HepG2 (cell line): ENCODE results near the gene EPN2. TPM values are rescaled to one million over a fixed set of nuclear protein-coding genes. Genes with fewer than 3 reads are reported as not detected.

ENCODE experiments used
- ATAC-seq: fragments of 200-7000 bp; cut with Tn5 transposase; 3 replicates; pipeline ENCODE4 v1.9.1; 2020; ENCODE audit warnings: mild to moderate bottlenecking, moderate library complexity
- BruUV-seq: library from RNA; stranded (reverse); fragments of 400-500 nt; replicated peaks from 2 replicates; lab custom pipeline; 2021; lab: Mats Ljungman, UMichigan
- CTCF ChIA-PET: fragments of 300-600 bp; formaldehyde crosslinking; extraction: SDS; loops from one replicate; lab custom pipeline; 2021; ENCODE audit warnings: low total read pairs, inconsistent platforms, low intra/inter-chr PET ratio; lab: Yijun Ruan, JAX
- POLR2A ChIA-PET: fragments of 350-600 bp; sonication (Branson Sonifier 250); formaldehyde crosslinking; loops from one replicate; lab custom pipeline; 2020; ENCODE audit warnings: antibody characterized with exemption, inconsistent platforms; lab: Yijun Ruan, JAX
- DNase-seq: peaks from one replicate; pipeline ENCODE4 v3.0.0-alpha.2; 2015; ENCODE audit warnings: low spot score
- FAIRE-seq: peaks from 3 replicates; lab custom pipeline; 2011; peaks lifted over from hg19 to GRCh38; lab: Jason Lieb, UNC
- H2AFZ ChIP-seq: one replicate; pipeline ENCODE4 v1.6.1; 2011; ENCODE audit warnings: low read length, inconsistent platforms
- H3K27ac ChIP-seq: fragments of 300-600 bp; 3 replicates; pipeline ENCODE4 v1.8.0; 2011; ENCODE audit warnings: mixed run types, mild to moderate bottlenecking, mixed read lengths, low read length, inconsistent platforms; ENCODE audit not compliant: insufficient read depth; ENCODE audit errors: extremely low read length
- H3K27me3 ChIP-seq, 2 experiments: fragments of 200-600 bp in 1 of 2; 2 replicates in 1 of 2; 3 replicates in 1 of 2; pipeline versions ENCODE4 v1.6.0 to v1.8.0; 2011; ENCODE audit warnings: low read length in 2 of 2, mild to moderate bottlenecking in 2 of 2, moderate library complexity in 2 of 2, inconsistent platforms in 1 of 2; ENCODE audit not compliant: insufficient read depth in 2 of 2, control insufficient read depth in 1 of 2
- H3K36me3 ChIP-seq, 2 experiments: fragments of 200-600 bp in 1 of 2; replicated peaks in 1 of 2; 2 replicates in 1 of 2; 3 replicates in 1 of 2; pipeline versions ENCODE4 v1.5.1 to v1.8.0; 2011; ENCODE audit warnings: low read length in 2 of 2, inconsistent platforms in 1 of 2; ENCODE audit not compliant: insufficient read depth in 2 of 2, control insufficient read depth in 1 of 2
- H3K4me1 ChIP-seq: 2 replicates; pipeline ENCODE4 v1.5.1; 2012; ENCODE audit warnings: low read length, inconsistent platforms; ENCODE audit not compliant: insufficient read depth
- H3K4me2 ChIP-seq: 2 replicates; pipeline ENCODE4 v1.6.0; 2011; ENCODE audit warnings: low read depth, low read length, inconsistent platforms
- H3K4me3 ChIP-seq, 3 experiments: fragments of 200-600 bp in 1 of 3; sonication (generic), shearing (Covaris generic) in 1 of 3; replicated peaks in 1 of 3; 2 replicates each; pipeline ENCODE4 v1.5.1; 2011 to 2016; ENCODE audit warnings: low read length in 3 of 3, inconsistent platforms in 2 of 3, low read depth in 2 of 3, mild to moderate bottlenecking in 2 of 3, control low read depth in 1 of 3, mixed read lengths in 1 of 3; ENCODE audit not compliant: insufficient read depth in 1 of 3
- H3K79me2 ChIP-seq: one replicate; pipeline ENCODE4 v1.6.1; 2011; ENCODE audit warnings: low read length, inconsistent platforms; ENCODE audit not compliant: insufficient read depth
- H3K9ac ChIP-seq: 2 replicates; pipeline ENCODE4 v1.6.0; 2011; ENCODE audit warnings: mild to moderate bottlenecking, low read depth, low read length, inconsistent platforms; ENCODE audit not compliant: insufficient read depth
- H3K9me3 ChIP-seq: 2 replicates; pipeline ENCODE4 v1.5.1; 2012; ENCODE audit warnings: mild to moderate bottlenecking, low read length
- H4K20me1 ChIP-seq: 2 replicates; pipeline ENCODE4 v1.6.0; 2011; ENCODE audit warnings: inconsistent platforms, mild to moderate bottlenecking, low read length, moderate library complexity; ENCODE audit not compliant: insufficient read depth
- NFKBIZ ChIP-seq: IDR thresholded peaks from 2 replicates; pipeline ENCODE4 v1.6.1; 2018; ENCODE audit warnings: missing genetic modification reagents, missing compliant biosample characterization
- NFYB ChIP-seq: sonication (generic); formaldehyde crosslinking; IDR thresholded peaks from 2 replicates; pipeline ENCODE4 v1.4.0; 2020; ENCODE audit warnings: missing genetic modification reagents
- ZBTB42 ChIP-seq: sonication (generic); formaldehyde crosslinking; IDR thresholded peaks from 2 replicates; pipeline ENCODE4 v1.5.0; 2020; ENCODE audit warnings: mild to moderate bottlenecking, missing genetic modification reagents
- ZNF546 ChIP-seq: sonication (generic); formaldehyde crosslinking; conservative IDR thresholded peaks from 2 replicates; pipeline ENCODE4 v1.8.1; 2023; ENCODE audit warnings: mild to moderate bottlenecking, missing genetic modification reagents
- ZNF569 ChIP-seq: sonication (generic); formaldehyde crosslinking; IDR thresholded peaks from 2 replicates; pipeline ENCODE4 v1.5.0; 2020; ENCODE audit warnings: mild to moderate bottlenecking, missing genetic modification reagents, moderate library complexity, borderline replicate concordance
- WGBS: methylation state at CpG from one replicate; pipeline ENCODE4 v1.1.6; 2017; ENCODE audit warnings: low lambda C conversion rate; 5-methylcytosine and 5-hydroxymethylcytosine counted together
- in situ Hi-C: cut with HindIII; loops from 2 replicates; pipeline ENCODE4 v1.10.0; 2017; ENCODE audit warnings: low pct_unique_long_range_greater_than_20kb; ENCODE audit not compliant: extremely low pct_ligation_motif_present
- intact Hi-C: fragments of 100-400 bp; cut with micrococcal nuclease; formaldehyde crosslinking; loops from one replicate; pipeline ENCODE4 v1.10.0; 2022; ENCODE audit not compliant: unreplicated experiment
- polyA plus RNA-seq, 8 experiments: library from polyadenylated mRNA; depleted of rRNA in 3 of 8; stranded (reverse) in 7 of 8; unstranded in 1 of 8; fragments of >200 nt; fragmentation: Illumina TruSeq in 4 of 8; extraction: Trizol in 4 of 8; gene quantifications; 2 replicates each; pipeline versions ENCODE4 v1.2.1 to v1.2.3, GENCODE V29; 2011 to 2016; ENCODE audit warnings: low read depth in 4 of 8, missing spikeins in 1 of 8, mixed read lengths in 1 of 8; ENCODE audit not compliant: insufficient read depth in 1 of 8
- total RNA-seq, 5 experiments: library from RNA; depleted of rRNA; stranded (reverse); fragments of >200 nt; fragmentation: Illumina TruSeq; extraction: Trizol; gene quantifications; 2 replicates each; pipeline ENCODE4 v1.2.3, GENCODE V29; 2016; ENCODE audit warnings: low read depth in 1 of 5
- TF ChIP-seq, protein P1 (sequence below): sonication (generic); formaldehyde crosslinking; IDR thresholded peaks from 2 replicates; pipeline ENCODE4 v1.9.0; 2022; ENCODE audit warnings: low read depth, missing genetic modification reagents
- TF ChIP-seq, protein P2 (sequence below): sonication (generic); formaldehyde crosslinking; IDR thresholded peaks from 2 replicates; pipeline ENCODE4 v1.4.0; 2020; ENCODE audit warnings: missing genetic modification reagents, borderline replicate concordance

EPN2 gene
- total and polyA plus RNA-seq, 2 of the 13 experiments (the other 11 are each of a cell fraction or from before 2014, with no cell fraction given) = 7.8 to 19.2 TPM

DNA sequence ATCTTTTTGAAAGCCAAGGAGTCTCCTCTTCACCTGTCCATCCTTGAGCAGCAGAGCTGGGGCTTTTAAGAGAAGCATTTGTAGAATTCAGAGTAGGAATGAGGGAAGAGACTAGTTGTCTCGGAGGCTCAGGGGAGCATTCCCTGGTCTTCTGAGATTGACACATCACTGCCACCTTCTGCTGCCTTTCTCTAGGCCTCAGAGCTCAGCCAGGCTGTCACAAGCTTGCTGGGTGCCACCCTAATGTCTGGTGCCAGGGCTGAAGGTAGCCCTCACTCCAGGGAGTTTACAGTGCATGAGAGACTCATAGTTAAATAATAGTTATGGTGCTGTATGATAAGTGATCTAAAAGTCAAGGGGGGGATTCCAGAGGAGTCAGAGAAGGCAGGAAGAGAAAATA lies 85.7 kb downstream of the EPN2 start:
- Histone ChIP-seq H3K9me3 (peaks cover 11% of the 10 kb centered on the region; the same call in 1 of the 2 replicates), H3K9ac (no peak overlapping the region), H3K4me3 (no peak overlapping the region), H3K79me2 (no peaks in the 10 kb centered on the region), H3K27ac (no peak overlapping the region), H3K4me2 (no peak overlapping the region), H2AFZ (no peak overlapping the region), H3K36me3 (no peaks in the 10 kb centered on the region; a peak in 1 of 5 replicates), H3K4me1 (peaks cover 4% of the 10 kb centered on the region), H4K20me1 (no peaks in the 10 kb centered on the region), H3K27me3 (no peaks in the 10 kb centered on the region)
- in situ Hi-C loops = no loop called here
- intact Hi-C loops = no loop called here
- CTCF ChIA-PET = no interaction called here
- TF ChIP-seq, protein P1, sequence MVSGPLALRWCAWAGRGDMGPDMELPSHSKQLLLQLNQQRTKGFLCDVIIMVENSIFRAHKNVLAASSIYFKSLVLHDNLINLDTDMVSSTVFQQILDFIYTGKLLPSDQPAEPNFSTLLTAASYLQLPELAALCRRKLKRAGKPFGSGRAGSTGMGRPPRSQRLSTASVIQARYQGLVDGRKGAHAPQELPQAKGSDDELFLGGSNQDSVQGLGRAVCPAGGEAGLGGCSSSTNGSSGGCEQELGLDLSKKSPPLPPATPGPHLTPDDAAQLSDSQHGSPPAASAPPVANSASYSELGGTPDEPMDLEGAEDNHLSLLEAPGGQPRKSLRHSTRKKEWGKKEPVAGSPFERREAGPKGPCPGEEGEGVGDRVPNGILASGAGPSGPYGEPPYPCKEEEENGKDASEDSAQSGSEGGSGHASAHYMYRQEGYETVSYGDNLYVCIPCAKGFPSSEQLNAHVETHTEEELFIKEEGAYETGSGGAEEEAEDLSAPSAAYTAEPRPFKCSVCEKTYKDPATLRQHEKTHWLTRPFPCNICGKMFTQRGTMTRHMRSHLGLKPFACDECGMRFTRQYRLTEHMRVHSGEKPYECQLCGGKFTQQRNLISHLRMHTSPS (CRISPR knock-in tag) = no peak
- TF ChIP-seq ZNF569 (no peak), NFYB (CRISPR knock-in tag) (no peak), ZBTB42 (CRISPR knock-in tag) (no peak), ZNF546 (CRISPR knock-in tag) (no peak), NFKBIZ (no peak)
- TF ChIP-seq, protein P2, sequence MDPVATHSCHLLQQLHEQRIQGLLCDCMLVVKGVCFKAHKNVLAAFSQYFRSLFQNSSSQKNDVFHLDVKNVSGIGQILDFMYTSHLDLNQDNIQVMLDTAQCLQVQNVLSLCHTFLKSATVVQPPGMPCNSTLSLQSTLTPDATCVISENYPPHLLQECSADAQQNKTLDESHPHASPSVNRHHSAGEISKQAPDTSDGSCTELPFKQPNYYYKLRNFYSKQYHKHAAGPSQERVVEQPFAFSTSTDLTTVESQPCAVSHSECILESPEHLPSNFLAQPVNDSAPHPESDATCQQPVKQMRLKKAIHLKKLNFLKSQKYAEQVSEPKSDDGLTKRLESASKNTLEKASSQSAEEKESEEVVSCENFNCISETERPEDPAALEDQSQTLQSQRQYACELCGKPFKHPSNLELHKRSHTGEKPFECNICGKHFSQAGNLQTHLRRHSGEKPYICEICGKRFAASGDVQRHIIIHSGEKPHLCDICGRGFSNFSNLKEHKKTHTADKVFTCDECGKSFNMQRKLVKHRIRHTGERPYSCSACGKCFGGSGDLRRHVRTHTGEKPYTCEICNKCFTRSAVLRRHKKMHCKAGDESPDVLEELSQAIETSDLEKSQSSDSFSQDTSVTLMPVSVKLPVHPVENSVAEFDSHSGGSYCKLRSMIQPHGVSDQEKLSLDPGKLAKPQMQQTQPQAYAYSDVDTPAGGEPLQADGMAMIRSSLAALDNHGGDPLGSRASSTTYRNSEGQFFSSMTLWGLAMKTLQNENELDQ (CRISPR knock-in tag) = no peak
- FAIRE-seq (no peak), ATAC-seq (no peak), DNase-seq (no peak)
- 88% methylated on average over 1 of the region's 1 CpG for WGBS
- no TSS peak for BruUV-seq
- POLR2A ChIA-PET = interaction anchor here (1.1 kb wide), 1 partner anchor 14 kb away, joined by 4 read pairs; no protein-coding TSS in a partner anchor
